GM19455 (cell line): ENCODE results near the gene FBP1.
"Not testable (repeated sequence)": the region's sequence is repeated elsewhere in the genome, so short reads cannot be mapped to it uniquely, and the experiment has no call there.

ENCODE experiments used
- ATAC-seq: cut with Tn5 transposase; IDR thresholded peaks from one replicate; pipeline ENCODE4 v1.9.1; 2021; ENCODE audit not compliant: unreplicated experiment

FBP1 gene

GRCh38 chr9:94623253-94623652 is 16.1 kb downstream of the FBP1 start:
- ATAC-seq, result no peak

- ATAC-seq, result no peak
These were observed 17.1 kb downstream of the FBP1 start for GRCh38 chr9:94622087-94622800.

GRCh38 chr9:94619026-94619425 is 20.3 kb downstream of the FBP1 start:
- no peak for ATAC-seq

- ATAC-seq, result no peak
These were observed 26.3 kb downstream of the FBP1 start for GRCh38 chr9:94613003-94613402.

- no peak for ATAC-seq
These were observed 27.2 kb downstream of the FBP1 start for GRCh38 chr9:94612071-94612470.

GRCh38 chr9:94611638-94612068 is 27.7 kb downstream of the FBP1 start:
- no peak for ATAC-seq

- no peak for ATAC-seq
These were observed 29.1 kb downstream of the FBP1 start for GRCh38 chr9:94610181-94610606.

GRCh38 chr9:94607423-94607691 is 32.0 kb downstream of the FBP1 start:
- ATAC-seq, result no peak

- ATAC-seq, result no peak
These were observed 32.5 kb downstream of the FBP1 start for GRCh38 chr9:94606646-94607422.

GRCh38 chr9:94603259-94604160 is 35.8 kb downstream of the FBP1 start:
- peak; percentile 52 for ATAC-seq

GRCh38 chr9:94602666-94603065 is 36.7 kb downstream of the FBP1 start:
- ATAC-seq, result no peak

- no peak for ATAC-seq
These were observed 38.6 kb downstream of the FBP1 start for GRCh38 chr9:94600715-94601114.

GRCh38 chr9:94600258-94600657 is 39.1 kb downstream of the FBP1 start:
- no peak for ATAC-seq

- no peak for ATAC-seq
These were observed 40.2 kb downstream of the FBP1 start for GRCh38 chr9:94599102-94599501.

- no peak for ATAC-seq
These were observed 45.6 kb downstream of the FBP1 start, which contains the start of gene FBP2 for GRCh38 chr9:94593459-94594345. TSS of gene FBP2 (minus strand) at chr9:94593824. CDS start at chr9:94593726, 98 bp downstream.

GRCh38 chr9:94592683-94593082 is 46.6 kb downstream of the FBP1 start:
- not testable (repeated sequence) for ATAC-seq

GRCh38 chr9:94591876-94592275 is 47.4 kb downstream of the FBP1 start:
- no peak for ATAC-seq

GRCh38 chr9:94591046-94591545 is 48.2 kb downstream of the FBP1 start:
- not testable (repeated sequence) for ATAC-seq

GRCh38 chr9:94588681-94589080 is 50.6 kb downstream of the FBP1 start:
- ATAC-seq, result no peak

GRCh38 chr9:94586814-94587213 is 52.5 kb downstream of the FBP1 start:
- ATAC-seq, result no peak
